Measurements from ENCODE around the gene ZFP3.
"Not testable (repeated sequence)": the region's sequence is repeated elsewhere in the genome, so short reads cannot be mapped to it uniquely, and the experiment has no call there.

Gene ZFP3

GRCh38 chr17:5121186-5121841 is 43.0 kb downstream of the ZFP3 start:
- DNase-seq (ENCODE audit: low read depth) = no peak
- no peak overlapping the region for H3K4me3 ChIP-seq (ENCODE audit: low read depth, low read length)
- TF ChIP-seq CTCF (IDR thresholded peaks at IDR 0.05; ENCODE audit: insufficient read depth, low read depth, low read length, missing control alignments) = no peak

DNA sequence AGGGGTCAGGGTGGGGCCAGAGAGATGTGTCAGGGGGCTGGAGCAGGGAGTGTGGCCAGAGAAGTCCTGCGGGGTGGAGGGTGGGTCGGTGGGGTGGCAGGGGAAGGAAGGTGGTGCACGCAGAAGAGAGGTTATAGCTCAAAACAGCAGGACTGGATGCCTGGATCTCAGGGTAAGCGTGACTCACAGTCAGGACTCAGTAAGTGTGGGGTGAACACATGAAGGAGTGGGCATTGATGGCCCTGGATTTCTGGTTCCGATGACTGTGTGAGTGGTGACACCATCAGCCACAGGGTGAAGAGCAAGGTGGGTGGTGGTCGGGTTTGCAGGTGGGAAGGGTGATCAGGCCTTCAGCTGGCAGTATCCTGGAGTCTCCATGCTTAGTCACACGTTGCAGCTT is 43.8 kb downstream of the ZFP3 start:
- DNase-seq (ENCODE audit: low read depth); H3K4me3 ChIP-seq (ENCODE audit: low read depth, low read length): not testable (repeated sequence)

- TF ChIP-seq CTCF (IDR thresholded peaks at IDR 0.05; ENCODE audit: insufficient read depth, low read depth, low read length, missing control alignments) = no peak
- no peak overlapping the region for H3K4me3 ChIP-seq (ENCODE audit: low read depth, low read length)
- no peak for DNase-seq (ENCODE audit: low read depth)
Measured at GRCh38 chr17:5122586-5123342, 44.5 kb downstream of the ZFP3 start.

DNA sequence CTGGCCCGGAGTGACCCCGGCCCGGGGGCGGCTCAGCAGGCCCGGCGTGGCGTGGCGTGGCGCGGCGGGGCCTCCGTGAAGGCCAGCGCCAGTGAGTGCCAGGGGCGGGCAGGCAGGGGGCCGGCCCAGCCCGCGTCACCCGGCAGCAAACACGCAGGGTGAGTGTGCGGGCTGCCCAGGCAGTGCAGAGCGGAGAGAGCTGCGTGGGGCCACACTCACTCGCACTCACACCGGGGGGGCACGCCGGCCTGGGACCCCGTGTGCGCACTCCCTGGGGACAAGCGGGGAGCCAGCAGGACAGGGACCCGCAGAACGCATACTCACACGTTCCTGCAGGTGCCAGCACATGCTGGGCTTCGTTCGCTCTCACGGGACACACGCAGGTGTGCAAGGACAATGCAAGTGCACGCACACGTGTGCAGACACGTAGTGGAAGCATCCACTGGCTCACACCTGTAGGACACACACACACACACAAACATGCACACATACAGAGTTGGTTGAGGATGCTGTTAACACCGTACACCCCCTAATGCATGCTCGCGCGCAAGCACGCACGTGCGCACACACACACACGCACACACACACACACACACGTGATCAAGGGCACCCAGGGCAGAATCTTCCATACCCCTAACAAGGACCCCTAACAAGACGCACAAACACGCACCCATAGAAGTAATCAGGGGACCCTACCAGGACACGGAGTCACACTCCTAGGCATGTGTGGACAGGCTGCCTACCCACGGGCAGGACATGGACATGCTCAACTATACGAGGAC is 45.3 kb downstream of the ZFP3 start:
- no peak overlapping the region for H3K4me3 ChIP-seq (ENCODE audit: low read depth, low read length)
- no peak for TF ChIP-seq CTCF (IDR thresholded peaks at IDR 0.05; ENCODE audit: insufficient read depth, low read depth, low read length, missing control alignments)
- no peak for DNase-seq (ENCODE audit: low read depth)

DNA sequence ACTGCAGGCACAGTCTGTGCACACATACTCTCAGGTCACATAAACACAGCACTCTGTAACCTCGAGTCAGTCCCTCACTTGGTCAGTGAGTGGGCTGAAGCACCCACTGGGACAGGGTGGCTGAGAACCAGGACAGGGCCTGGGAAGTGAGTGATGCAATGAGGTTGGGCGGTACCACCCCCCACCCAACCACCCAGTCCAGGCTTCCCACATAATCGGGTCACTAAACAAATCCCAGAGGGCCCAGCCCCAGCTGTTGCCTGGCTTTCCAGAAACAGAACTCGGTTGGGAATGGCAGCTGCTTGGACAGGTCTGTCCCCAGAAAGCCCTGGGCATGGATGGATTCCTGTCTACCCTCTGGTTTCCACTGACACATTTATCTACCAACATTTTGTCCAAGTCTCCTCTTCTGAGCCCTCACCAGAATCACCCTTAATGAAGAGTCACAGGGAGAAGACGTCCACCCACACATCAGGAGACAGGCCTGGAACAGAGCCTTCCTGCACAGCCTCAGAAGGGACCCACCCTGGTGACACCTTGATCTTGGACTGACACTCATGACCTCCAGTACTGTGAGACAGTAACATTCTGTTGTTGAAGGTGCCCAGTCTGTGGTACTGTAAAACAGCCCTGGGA is 46.0 kb downstream of the ZFP3 start:
- not testable (repeated sequence) for H3K4me3 ChIP-seq (ENCODE audit: low read depth, low read length); DNase-seq (ENCODE audit: low read depth)

DNA sequence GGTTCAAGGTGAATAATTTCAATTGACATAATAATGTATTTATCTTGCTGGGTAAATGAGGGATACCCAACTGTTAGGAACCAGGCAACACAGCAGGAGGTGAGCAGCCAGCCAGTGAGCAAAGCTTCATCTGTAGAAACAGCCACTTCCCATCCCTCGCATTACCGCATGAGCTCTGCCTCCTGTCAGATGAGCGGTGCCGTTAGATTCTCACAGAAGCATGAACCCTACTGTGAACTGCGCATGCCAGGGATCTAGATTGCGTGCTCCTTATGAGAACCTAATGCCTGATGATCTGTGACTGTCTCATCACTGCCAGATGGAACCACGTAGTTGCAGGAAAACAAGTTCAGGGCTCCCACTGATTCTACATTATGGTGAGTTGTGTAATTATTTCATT is 46.6 kb downstream of the ZFP3 start:
- DNase-seq (ENCODE audit: low read depth); H3K4me3 ChIP-seq (ENCODE audit: low read depth, low read length): not testable (repeated sequence)

DNA sequence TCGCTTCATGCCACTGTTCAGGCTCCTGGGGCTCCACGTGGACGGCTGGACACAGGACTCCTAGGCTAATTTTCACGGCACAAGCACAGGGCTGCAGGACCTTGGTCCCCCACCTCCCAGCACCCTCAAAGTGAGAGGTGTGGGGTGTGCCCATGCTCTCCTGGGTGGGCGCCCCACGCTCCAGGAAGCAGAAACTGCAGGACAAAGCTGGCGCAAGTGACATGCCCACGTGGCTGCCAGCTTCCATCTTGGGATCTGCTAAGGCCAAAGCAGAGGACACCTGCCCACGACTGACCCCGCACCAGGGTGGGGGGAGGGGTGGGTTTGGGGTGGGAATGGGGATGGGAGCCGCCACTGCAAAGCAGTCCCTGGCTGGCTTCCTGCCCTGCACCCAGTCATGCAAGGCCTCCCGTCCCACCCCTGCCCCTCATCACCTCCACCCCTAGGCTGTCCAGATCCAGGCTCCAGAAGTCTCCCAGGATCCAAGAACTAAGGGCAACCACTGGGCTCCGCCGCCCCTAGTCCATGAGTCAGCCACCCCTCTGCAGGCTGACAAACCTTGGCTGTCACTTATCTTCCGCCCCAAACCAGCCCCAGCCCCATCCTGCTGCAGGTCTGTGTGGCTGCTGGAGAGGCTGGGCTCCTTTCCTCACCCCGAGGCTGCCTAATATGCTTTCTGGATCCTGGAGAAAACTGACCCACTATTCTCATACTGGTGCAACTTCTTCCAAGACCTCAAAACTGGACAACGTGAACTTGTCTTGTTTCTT is 48.6 kb downstream of the ZFP3 start:
- no peak overlapping the region for H3K4me3 ChIP-seq (ENCODE audit: low read depth, low read length)
- TF ChIP-seq CTCF (IDR thresholded peaks at IDR 0.05; ENCODE audit: insufficient read depth, low read depth, low read length, missing control alignments) = no peak
- no peak for DNase-seq (ENCODE audit: low read depth)

DNA sequence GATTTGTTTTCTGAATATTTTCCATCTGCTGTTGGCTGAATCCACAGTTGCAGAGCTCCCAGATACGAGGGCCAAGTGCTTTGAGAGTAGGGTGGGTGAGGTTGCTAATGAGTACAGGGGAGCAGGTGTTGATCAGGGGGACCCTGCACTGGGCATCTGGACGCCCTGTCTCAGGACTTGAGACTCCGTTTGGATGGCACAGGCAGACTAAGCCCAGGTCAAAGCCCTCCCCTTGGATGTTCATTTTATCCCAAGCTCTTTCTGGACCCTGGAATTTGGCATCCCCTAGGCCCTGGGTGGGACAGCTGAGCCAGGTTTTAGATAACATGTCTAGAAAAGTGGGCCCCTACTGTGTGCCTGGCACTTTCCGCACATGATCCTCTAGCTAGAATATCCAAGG is 49.6 kb downstream of the ZFP3 start:
- DNase-seq (ENCODE audit: low read depth) = no peak
- H3K4me3 ChIP-seq (ENCODE audit: low read depth, low read length) = no peak overlapping the region
- no peak for TF ChIP-seq CTCF (IDR thresholded peaks at IDR 0.05; ENCODE audit: insufficient read depth, low read depth, low read length, missing control alignments)

DNA sequence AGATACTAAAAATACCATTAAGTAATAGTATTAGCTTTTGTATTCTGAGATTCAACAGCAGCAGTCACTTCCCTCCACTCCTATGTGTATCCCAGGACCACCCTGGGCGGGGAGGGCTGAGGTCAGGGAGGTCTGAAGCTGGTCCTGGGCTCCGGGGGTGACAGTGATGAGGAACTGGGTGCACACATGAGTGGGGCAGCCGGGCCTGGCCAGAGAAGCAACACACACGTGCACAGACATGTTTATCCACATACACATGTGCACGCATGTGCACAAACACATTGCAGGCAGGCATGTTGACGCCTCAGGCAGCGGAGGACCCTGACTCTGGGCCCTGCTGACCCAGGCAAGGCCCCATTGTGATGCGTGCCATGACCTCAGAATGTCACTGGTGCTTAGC is 50.1 kb downstream of the ZFP3 start:
- H3K4me3 ChIP-seq (ENCODE audit: low read depth, low read length); DNase-seq (ENCODE audit: low read depth): not testable (repeated sequence)

Data from GM12865 (cell line).